ENCODE measurements around the gene ZFPL1. TPM values are rescaled to one million over a fixed set of nuclear protein-coding genes. Genes with fewer than 3 reads are reported as not detected.

The ZFPL1 gene
- total and polyA plus RNA-seq, 9 of the 15 experiments (the other 6 are each of a cell fraction or from before 2014, with no cell fraction given) = 3.7 to 37.5 (median 22.7) TPM

GRCh38 chr11:65116370-65117205 is 32.6 kb downstream of the ZFPL1 start (continued):
- 0 out of 2 replicates have a peak, but pooled peaks have one; percentile 29 for TF ChIP-seq CREB3 (tag; conservative IDR thresholded peaks at IDR 0.05; ENCODE audit: low read depth)
- no peak for TF ChIP-seq ATF6 (CRISPR knock-in tag; IDR thresholded peaks at IDR 0.05)
- no peak for TF ChIP-seq CREB1 (IDR thresholded peaks at IDR 0.05)
- TF ChIP-seq CREB1 (CRISPR knock-in tag; IDR thresholded peaks at IDR 0.05) = peak; percentile 56; the same call in 1 of the 2 replicates
- no peak for TF ChIP-seq ID3 (CRISPR knock-in tag; IDR thresholded peaks at IDR 0.05)
- TF ChIP-seq ID3 (tag; IDR thresholded peaks at IDR 0.05) = no peak
- TF ChIP-seq HMG20B (CRISPR knock-in tag; IDR thresholded peaks at IDR 0.05) = 0 out of 2 replicates have a peak, but pooled peaks have one; percentile 33
- 0 out of 2 replicates have a peak, but pooled peaks have one; percentile 19 for TF ChIP-seq ZNF77 (CRISPR knock-in tag; IDR thresholded peaks at IDR 0.05)
- peak; percentile 43 to 90 for TF ChIP-seq E2F6 (IDR thresholded peaks at IDR 0.05; ENCODE audit: borderline replicate concordance in 1 of 2, extremely low read depth in 1 of 2, insufficient read depth in 1 of 2, insufficient read length in 1 of 2, low read depth in 1 of 2, low read length in 1 of 2, poor library complexity in 1 of 2, severe bottlenecking in 1 of 2)
- TF ChIP-seq TOE1 (IDR thresholded peaks at IDR 0.05; ENCODE audit: borderline replicate concordance) = no peak
- no peak; the same call in 1 of the 2 replicates for TF ChIP-seq TOE1 (CRISPR knock-in tag; IDR thresholded peaks at IDR 0.05; ENCODE audit: borderline replicate concordance, low read depth)
- no peak for TF ChIP-seq ZNF165 (CRISPR knock-in tag; IDR thresholded peaks at IDR 0.05; ENCODE audit: borderline replicate concordance)
- no peak for TF ChIP-seq NR2C1 (IDR thresholded peaks at IDR 0.05)
- TF ChIP-seq NR2C1 (tag; IDR thresholded peaks at IDR 0.05) = no peak
- no peak for TF ChIP-seq ZNF668 (CRISPR knock-in tag; IDR thresholded peaks at IDR 0.05)
- peak; percentile 91; the same call in 1 of the 2 replicates for TF ChIP-seq ZBTB49 (CRISPR knock-in tag; IDR thresholded peaks at IDR 0.05; ENCODE audit: borderline replicate concordance)
- TF ChIP-seq TFAP4 (CRISPR knock-in tag; IDR thresholded peaks at IDR 0.05; ENCODE audit: borderline replicate concordance) = peak; percentile 58
- TF ChIP-seq ZNF583 (CRISPR knock-in tag; IDR thresholded peaks at IDR 0.05) = no peak
- TF ChIP-seq FOXK1 (CRISPR knock-in tag; IDR thresholded peaks at IDR 0.05; ENCODE audit: borderline replicate concordance) = peak; percentile 44; the same call in 1 of the 2 replicates

All from K562 (cell line).